HepG2 (cell line): ENCODE data around the gene FASTKD3. TPM values are rescaled to one million over a fixed set of nuclear protein-coding genes. Genes with fewer than 3 reads are reported as not detected.

Experiments used
- ATAC-seq: fragments of 200-7000 bp; cut with Tn5 transposase; 3 replicates; pipeline ENCODE4 v1.9.1; 2020; ENCODE audit warnings: mild to moderate bottlenecking, moderate library complexity
- BruUV-seq: library from RNA; stranded (reverse); fragments of 400-500 nt; replicated peaks from 2 replicates; lab custom pipeline; 2021; lab: Mats Ljungman, UMichigan
- CTCF ChIA-PET: fragments of 300-600 bp; formaldehyde crosslinking; extraction: SDS; loops from one replicate; lab custom pipeline; 2021; ENCODE audit warnings: low total read pairs, inconsistent platforms, low intra/inter-chr PET ratio; lab: Yijun Ruan, JAX
- POLR2A ChIA-PET: fragments of 350-600 bp; sonication (Branson Sonifier 250); formaldehyde crosslinking; loops from one replicate; lab custom pipeline; 2020; ENCODE audit warnings: antibody characterized with exemption, inconsistent platforms; lab: Yijun Ruan, JAX
- DNase-seq: peaks from one replicate; pipeline ENCODE4 v3.0.0-alpha.2; 2015; ENCODE audit warnings: low spot score
- FAIRE-seq: peaks from 3 replicates; lab custom pipeline; 2011; peaks lifted over from hg19 to GRCh38; lab: Jason Lieb, UNC
- H2AFZ ChIP-seq: one replicate; pipeline ENCODE4 v1.6.1; 2011; ENCODE audit warnings: low read length, inconsistent platforms
- H3K27ac ChIP-seq: fragments of 300-600 bp; 3 replicates; pipeline ENCODE4 v1.8.0; 2011; ENCODE audit warnings: mixed run types, mild to moderate bottlenecking, mixed read lengths, low read length, inconsistent platforms; ENCODE audit not compliant: insufficient read depth; ENCODE audit errors: extremely low read length
- H3K27me3 ChIP-seq, 2 experiments: fragments of 200-600 bp in 1 of 2; 2 replicates in 1 of 2; 3 replicates in 1 of 2; pipeline versions ENCODE4 v1.6.0 to v1.8.0; 2011; ENCODE audit warnings: low read length in 2 of 2, mild to moderate bottlenecking in 2 of 2, moderate library complexity in 2 of 2, inconsistent platforms in 1 of 2; ENCODE audit not compliant: insufficient read depth in 2 of 2, control insufficient read depth in 1 of 2
- H3K36me3 ChIP-seq, 2 experiments: fragments of 200-600 bp in 1 of 2; replicated peaks in 1 of 2; 2 replicates in 1 of 2; 3 replicates in 1 of 2; pipeline versions ENCODE4 v1.5.1 to v1.8.0; 2011; ENCODE audit warnings: low read length in 2 of 2, inconsistent platforms in 1 of 2; ENCODE audit not compliant: insufficient read depth in 2 of 2, control insufficient read depth in 1 of 2
- H3K4me1 ChIP-seq: 2 replicates; pipeline ENCODE4 v1.5.1; 2012; ENCODE audit warnings: low read length, inconsistent platforms; ENCODE audit not compliant: insufficient read depth
- H3K4me2 ChIP-seq: 2 replicates; pipeline ENCODE4 v1.6.0; 2011; ENCODE audit warnings: low read depth, low read length, inconsistent platforms
- H3K4me3 ChIP-seq, 3 experiments: fragments of 200-600 bp in 1 of 3; sonication (generic), shearing (Covaris generic) in 1 of 3; replicated peaks in 1 of 3; 2 replicates each; pipeline ENCODE4 v1.5.1; 2011 to 2016; ENCODE audit warnings: low read length in 3 of 3, inconsistent platforms in 2 of 3, low read depth in 2 of 3, mild to moderate bottlenecking in 2 of 3, control low read depth in 1 of 3, mixed read lengths in 1 of 3; ENCODE audit not compliant: insufficient read depth in 1 of 3
- H3K79me2 ChIP-seq: one replicate; pipeline ENCODE4 v1.6.1; 2011; ENCODE audit warnings: low read length, inconsistent platforms; ENCODE audit not compliant: insufficient read depth
- H3K9ac ChIP-seq: 2 replicates; pipeline ENCODE4 v1.6.0; 2011; ENCODE audit warnings: mild to moderate bottlenecking, low read depth, low read length, inconsistent platforms; ENCODE audit not compliant: insufficient read depth
- H3K9me3 ChIP-seq: 2 replicates; pipeline ENCODE4 v1.5.1; 2012; ENCODE audit warnings: mild to moderate bottlenecking, low read length
- H4K20me1 ChIP-seq: 2 replicates; pipeline ENCODE4 v1.6.0; 2011; ENCODE audit warnings: inconsistent platforms, mild to moderate bottlenecking, low read length, moderate library complexity; ENCODE audit not compliant: insufficient read depth
- ATF7 ChIP-seq, 2 experiments: fragments of 450-650 bp in 1 of 2; sonication (generic) in 1 of 2; formaldehyde crosslinking in 1 of 2; IDR thresholded peaks; 2 replicates each; pipeline versions ENCODE4 v1.4.0 to v1.6.1; 2016 to 2020; ENCODE audit warnings: antibody characterized with exemption in 1 of 2, mild to moderate bottlenecking in 1 of 2, missing genetic modification reagents in 1 of 2
- SYNCRIP ChIP-seq: fragments of 200-400 bp; formaldehyde crosslinking; IDR thresholded peaks from 2 replicates; pipeline ENCODE4 v1.6.1; 2018; ENCODE audit warnings: mild to moderate bottlenecking, low read depth, low read length; ENCODE audit not compliant: insufficient read depth
- TSC22D2 ChIP-seq: sonication (generic); formaldehyde crosslinking; IDR thresholded peaks from 2 replicates; pipeline ENCODE4 v1.5.1; 2020; ENCODE audit warnings: missing genetic modification reagents, mild to moderate bottlenecking, borderline replicate concordance
- ZNF264 ChIP-seq: sonication (generic); formaldehyde crosslinking; IDR thresholded peaks from 2 replicates; pipeline ENCODE4 v1.4.0; 2020; ENCODE audit warnings: missing genetic modification reagents
- WGBS: methylation state at CpG from one replicate; pipeline ENCODE4 v1.1.6; 2017; ENCODE audit warnings: low lambda C conversion rate; 5-methylcytosine and 5-hydroxymethylcytosine counted together
- in situ Hi-C: cut with HindIII; loops from 2 replicates; pipeline ENCODE4 v1.10.0; 2017; ENCODE audit warnings: low pct_unique_long_range_greater_than_20kb; ENCODE audit not compliant: extremely low pct_ligation_motif_present
- intact Hi-C: fragments of 100-400 bp; cut with micrococcal nuclease; formaldehyde crosslinking; loops from one replicate; pipeline ENCODE4 v1.10.0; 2022; ENCODE audit not compliant: unreplicated experiment
- polyA plus RNA-seq, 8 experiments: library from polyadenylated mRNA; depleted of rRNA in 3 of 8; stranded (reverse) in 7 of 8; unstranded in 1 of 8; fragments of >200 nt; fragmentation: Illumina TruSeq in 4 of 8; extraction: Trizol in 4 of 8; gene quantifications; 2 replicates each; pipeline versions ENCODE4 v1.2.1 to v1.2.3, GENCODE V29; 2011 to 2016; ENCODE audit warnings: low read depth in 4 of 8, missing spikeins in 1 of 8, mixed read lengths in 1 of 8; ENCODE audit not compliant: insufficient read depth in 1 of 8
- total RNA-seq, 5 experiments: library from RNA; depleted of rRNA; stranded (reverse); fragments of >200 nt; fragmentation: Illumina TruSeq; extraction: Trizol; gene quantifications; 2 replicates each; pipeline ENCODE4 v1.2.3, GENCODE V29; 2016; ENCODE audit warnings: low read depth in 1 of 5
- TF ChIP-seq, protein P1 (sequence below): sonication (generic); formaldehyde crosslinking; IDR thresholded peaks from 2 replicates; pipeline ENCODE4 v1.8.1; 2023; ENCODE audit warnings: mild to moderate bottlenecking, missing genetic modification reagents, borderline replicate concordance

FASTKD3 gene
- total and polyA plus RNA-seq, 2 of the 13 experiments (the other 11 are each of a cell fraction or from before 2014, with no cell fraction given) = 6.9 to 17.8 TPM

DNA sequence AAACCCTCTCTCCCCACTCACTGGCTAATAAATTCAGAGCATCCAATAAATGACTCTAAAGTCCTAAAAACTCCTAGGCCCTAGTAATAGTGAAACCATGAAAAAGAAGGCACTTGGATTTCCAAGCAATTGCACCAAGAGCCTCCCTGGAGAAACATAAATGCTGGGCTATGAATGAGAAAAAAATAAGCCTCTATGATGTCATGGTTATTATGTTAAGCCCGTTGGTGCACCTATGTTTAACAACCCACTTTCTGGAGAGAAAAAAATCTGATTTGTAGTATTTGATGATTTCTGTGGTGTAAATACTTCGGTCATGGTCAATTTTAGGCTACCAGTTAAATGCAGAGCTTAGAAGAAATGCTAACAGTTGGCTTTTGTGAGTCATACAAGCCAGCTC lies 26.3 kb downstream of the FASTKD3 start:
- H3K9me3 ChIP-seq = no peaks in the 10 kb centered on the region
- no peaks in the 10 kb centered on the region for H3K79me2 ChIP-seq
- no peak overlapping the region for H2AFZ ChIP-seq
- no peak for FAIRE-seq
- ChIA-PET CTCF (no interaction called here), POLR2A (no interaction called here)
- no peak for DNase-seq
- no TSS peak for BruUV-seq
- H3K27me3 ChIP-seq = peaks cover 0 to 23% of the 10 kb centered on the region in 2 experiments; a peak in 2 of 5 replicates
- no peaks in the 10 kb centered on the region for H3K4me1 ChIP-seq
- TF ChIP-seq ATF7 (IDR thresholded peaks at IDR 0.05) = peak; percentile 39; the same call in 1 of the 2 replicates
- TF ChIP-seq ATF7 (CRISPR knock-in tag; IDR thresholded peaks at IDR 0.05) = no peak
- no peak for TF ChIP-seq SYNCRIP
- no peaks in the 10 kb centered on the region for H4K20me1 ChIP-seq
- H3K9ac ChIP-seq = no peak overlapping the region
- H3K4me2 ChIP-seq = no peak overlapping the region
- 2% methylated on average over 2 of the region's 2 CpGs for WGBS
- no peak for ATAC-seq
- no peaks in the 10 kb centered on the region for H3K36me3 ChIP-seq
- intact Hi-C loops (no loop called here), in situ Hi-C loops (no loop called here)
- no peak overlapping the region for H3K27ac ChIP-seq
- no peak overlapping the region for H3K4me3 ChIP-seq

DNA sequence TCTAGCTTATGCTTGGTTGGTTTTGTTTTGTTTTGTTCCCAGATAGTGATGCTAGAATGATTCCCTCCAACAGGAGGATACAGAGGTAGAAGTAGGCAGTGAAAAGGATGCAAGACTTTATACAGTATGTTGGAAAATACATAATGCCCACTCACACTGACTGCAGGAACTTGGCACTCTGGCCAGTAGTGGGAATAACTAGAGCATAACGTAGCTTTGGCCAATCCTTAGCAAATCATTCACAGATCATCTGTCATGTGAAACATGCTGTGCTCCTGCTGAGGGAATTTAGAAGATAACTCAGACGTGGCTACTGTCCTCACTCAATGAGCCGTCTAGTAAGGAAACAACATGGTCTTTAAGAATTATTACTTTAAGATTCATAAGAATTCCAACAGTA lies 31.4 kb downstream of the FASTKD3 start:
- no peaks in the 10 kb centered on the region for H3K27me3 ChIP-seq
- CTCF ChIA-PET = no interaction called here

More for the DNA sequence above, 31.4 kb downstream of the FASTKD3 start:
- Histone ChIP-seq H3K27ac (no peak overlapping the region), H4K20me1 (no peaks in the 10 kb centered on the region), H3K9ac (no peak overlapping the region), H3K4me3 (no peak overlapping the region), H3K4me1 (no peaks in the 10 kb centered on the region), H2AFZ (no peak overlapping the region), H3K79me2 (no peaks in the 10 kb centered on the region), H3K36me3 (no peaks in the 10 kb centered on the region), H3K4me2 (no peak overlapping the region), H3K9me3 (no peaks in the 10 kb centered on the region)
- no TSS peak for BruUV-seq
- no peak for TF ChIP-seq ZNF264
- no peak for TF ChIP-seq TSC22D2 (CRISPR knock-in tag)
- TF ChIP-seq, protein P1, sequence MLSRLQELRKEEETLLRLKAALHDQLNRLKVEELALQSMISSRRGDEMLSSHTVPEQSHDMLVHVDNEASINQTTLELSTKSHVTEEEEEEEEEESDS (CRISPR knock-in tag) = no peak
- in situ Hi-C loops (no loop called here), intact Hi-C loops (no loop called here)
- POLR2A ChIA-PET = no interaction called here
- WGBS = 6% methylated on average over 3 of the region's 3 CpGs
- no peak for DNase-seq
- no peak for ATAC-seq
- no peak for FAIRE-seq
